Putamen (tissue), 1 donor: Measurements from ENCODE around the gene LGR6.
"Not testable (repeated sequence)": the region's sequence is repeated elsewhere in the genome, so short reads cannot be mapped to it uniquely, and the experiment has no call there.

Experiments
- DNase-seq: peaks from one replicate; pipeline ENCODE4 v3.0.0-alpha.2; 2016; ENCODE audit warnings: low spot score

LGR6 gene

DNA sequence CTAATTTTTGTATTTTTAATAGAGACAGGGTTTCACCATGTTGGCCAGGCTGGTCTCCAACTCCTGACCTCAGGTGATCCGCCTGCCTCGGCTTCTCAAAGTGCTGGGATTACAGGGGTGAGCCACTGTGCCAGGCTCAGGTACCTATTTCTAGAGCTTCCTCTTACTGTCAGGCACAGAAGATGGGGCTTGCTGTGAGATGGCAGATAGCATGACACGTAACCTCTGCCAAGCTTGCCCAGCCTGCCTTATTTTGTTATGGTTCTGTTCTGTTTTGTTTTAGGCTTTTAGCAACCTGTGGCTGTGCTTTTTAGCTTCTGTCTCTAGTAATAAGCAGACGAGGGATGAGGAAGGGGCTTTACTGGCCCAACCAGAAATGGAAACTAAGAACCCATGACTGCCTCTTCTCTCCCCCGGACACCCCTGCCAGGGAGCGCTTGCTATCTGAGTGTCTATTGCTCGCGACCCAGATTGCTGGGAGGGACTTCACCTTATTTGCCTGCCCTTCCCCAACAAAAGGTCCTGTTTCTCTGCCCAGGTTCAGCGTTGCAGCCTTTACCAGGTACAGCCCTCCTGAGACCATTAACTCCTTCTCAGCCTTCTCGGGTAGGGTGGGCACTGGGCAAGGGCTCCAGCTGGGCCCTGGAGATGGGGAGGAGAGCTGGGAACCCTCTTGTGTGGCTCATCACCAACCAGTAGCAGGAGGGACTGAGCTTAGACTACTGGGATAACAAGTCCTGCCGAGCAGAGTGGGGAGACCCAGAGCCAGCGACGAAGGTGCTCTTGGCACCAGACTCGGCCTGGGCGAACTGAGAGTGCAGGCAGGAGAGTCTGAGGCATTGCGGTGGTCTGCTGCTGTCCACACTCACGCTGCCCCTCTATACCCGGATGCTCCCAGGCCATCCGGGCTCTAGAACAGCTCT, 13.5 kb upstream of the LGR6 start:
- DNase-seq = no peak

DNA sequence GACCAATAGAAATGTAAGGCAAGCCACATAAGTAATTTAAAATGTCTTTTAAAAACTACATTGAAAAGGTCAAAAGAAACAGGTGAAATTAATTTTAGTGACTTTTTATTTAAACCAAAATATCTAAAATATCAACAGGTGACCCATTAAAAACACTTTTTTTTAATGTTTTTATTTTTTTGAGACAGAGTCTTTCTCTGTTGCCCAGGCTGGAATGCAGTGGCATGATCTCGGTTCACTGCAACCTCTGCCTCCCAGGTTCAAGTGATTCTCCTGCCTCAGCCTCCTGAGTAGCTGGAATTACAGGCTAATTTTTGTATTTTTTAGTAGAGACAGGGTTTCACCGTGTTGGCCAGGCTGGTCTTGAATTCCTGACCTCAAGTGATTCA, 12.9 kb upstream of the LGR6 start:
- not testable (repeated sequence) for DNase-seq

- DNase-seq = no peak
These were observed 12.0 kb upstream of the LGR6 start for GRCh38 chr1:202181586-202181985.

- DNase-seq = no peak
These were observed 11.3 kb upstream of the LGR6 start for GRCh38 chr1:202182040-202182877.

GRCh38 chr1:202184750-202185460, 8.7 kb upstream of the LGR6 start:
- peak; percentile 78 for DNase-seq

GRCh38 chr1:202186327-202186726, 7.3 kb upstream of the LGR6 start:
- no peak for DNase-seq

GRCh38 chr1:202187041-202187671, 6.4 kb upstream of the LGR6 start:
- peak; percentile 22 for DNase-seq

DNA sequence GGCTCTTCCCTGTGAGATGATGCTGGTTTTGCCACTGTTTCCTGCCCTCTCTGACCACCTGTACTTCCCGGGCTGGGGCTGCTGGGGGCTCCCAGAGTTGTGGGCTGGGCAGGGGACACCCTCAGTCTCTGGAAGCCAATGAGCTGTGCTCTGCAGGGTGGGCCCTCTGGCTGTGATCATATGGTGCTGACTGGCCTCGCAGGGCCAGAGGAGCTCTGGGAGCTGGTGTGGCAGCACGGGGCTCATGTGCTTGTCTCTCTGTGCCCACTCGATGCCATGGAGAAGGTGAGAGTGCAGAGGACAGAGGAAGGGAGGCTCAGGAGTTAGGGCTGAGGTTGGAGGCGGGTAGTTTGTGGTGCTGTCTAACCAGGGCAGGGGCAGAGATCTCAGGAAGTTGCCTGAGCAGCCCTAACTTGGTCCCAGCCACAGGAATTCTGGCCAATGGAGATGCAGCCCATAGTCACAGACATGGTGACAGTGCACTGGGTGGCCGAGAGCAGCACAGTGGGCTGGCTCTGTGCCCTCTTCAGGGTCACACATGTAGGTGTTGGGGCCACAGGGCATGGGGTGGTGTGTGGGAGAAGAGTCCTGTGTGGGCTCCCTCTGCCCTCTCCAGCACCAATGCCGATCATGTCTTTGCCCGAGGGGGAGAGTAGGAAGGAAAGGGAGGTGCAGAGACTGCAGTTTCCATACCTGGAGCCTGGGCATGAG, 5.7 kb upstream of the LGR6 start:
- DNase-seq = no peak

DNA sequence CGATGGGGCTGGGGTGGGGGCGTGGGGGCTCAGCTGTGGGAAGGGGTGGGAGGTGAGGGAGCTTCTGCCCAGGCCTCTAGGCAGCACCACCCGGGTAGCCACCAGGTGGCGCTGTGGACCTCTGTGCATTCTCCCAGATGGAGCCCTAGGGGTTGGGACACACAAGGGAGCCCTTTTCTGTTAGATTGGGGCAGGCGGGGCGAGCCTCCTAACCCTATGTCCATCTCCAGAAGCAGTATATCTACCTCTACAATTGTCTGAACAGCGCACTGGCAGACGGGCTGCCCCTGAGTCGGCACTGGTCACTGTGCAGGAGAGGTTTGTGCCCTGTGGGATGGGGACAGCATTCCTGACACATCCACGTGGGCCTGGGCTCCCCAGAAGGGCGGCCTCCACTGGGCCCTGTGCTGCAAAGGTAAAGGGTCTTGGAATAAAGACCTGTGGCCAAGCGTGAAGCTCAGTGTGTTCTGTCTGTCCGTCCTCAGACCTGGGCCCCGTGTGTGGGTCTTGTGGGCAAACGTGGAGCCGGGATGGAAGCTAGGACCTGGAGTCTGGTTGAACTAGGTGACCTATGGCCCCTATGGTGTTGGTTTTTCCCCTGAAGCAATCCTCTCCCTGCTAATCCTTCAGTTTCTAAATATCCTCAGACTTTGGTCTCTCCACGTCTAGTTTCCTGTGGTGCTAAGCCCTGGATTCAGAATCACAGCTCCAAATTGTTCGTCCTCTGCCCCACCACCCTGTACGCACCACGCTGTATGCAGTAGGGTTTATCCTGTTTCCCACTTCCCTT, 4.4 kb upstream of the LGR6 start:
- peak; percentile 45 for DNase-seq

GRCh38 chr1:202189918-202190715, 3.5 kb upstream of the LGR6 start:
- no peak for DNase-seq

- not testable (repeated sequence) for DNase-seq
These were observed 2.2 kb upstream of the LGR6 start for GRCh38 chr1:202191391-202191790.

GRCh38 chr1:202192770-202193613, 607 bp upstream of the LGR6 start:
- DNase-seq = no peak

- no peak for DNase-seq
These were observed 689 bp downstream of the LGR6 start for GRCh38 chr1:202194328-202194648.

DNA sequence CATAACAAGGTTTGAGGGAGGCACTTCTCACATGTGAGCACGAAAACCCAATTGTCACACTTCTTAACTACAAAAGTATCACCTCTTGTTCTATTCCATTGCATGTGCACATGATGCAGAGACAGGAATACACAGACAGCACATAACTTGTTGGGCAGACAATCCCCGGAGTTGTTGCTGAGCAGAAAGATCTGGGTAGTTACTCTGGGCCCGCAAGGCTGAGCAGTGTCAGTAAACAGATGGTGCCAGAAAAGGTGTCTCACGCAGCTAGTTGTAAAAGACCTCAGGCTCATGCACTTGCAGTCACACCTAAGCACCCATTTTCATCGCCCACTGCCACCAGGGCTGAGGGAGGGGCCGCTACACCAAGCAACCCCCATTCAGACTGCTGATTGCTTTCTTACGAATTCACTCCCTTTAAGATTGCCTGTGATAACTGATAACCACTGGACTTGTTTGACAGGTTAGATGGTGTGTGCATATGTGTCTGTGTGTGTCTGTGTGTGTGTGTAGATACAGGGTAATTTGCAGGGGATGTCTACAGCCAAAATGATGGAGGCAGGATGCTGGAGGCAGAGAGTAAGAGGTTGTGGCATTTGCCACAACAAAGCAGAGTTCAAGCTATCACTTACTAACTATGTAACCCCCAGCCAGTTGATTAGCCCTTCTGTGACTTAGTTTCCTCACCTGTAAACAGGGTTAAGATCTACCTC, 4.2 kb downstream of the LGR6 start:
- DNase-seq = no peak

DNA sequence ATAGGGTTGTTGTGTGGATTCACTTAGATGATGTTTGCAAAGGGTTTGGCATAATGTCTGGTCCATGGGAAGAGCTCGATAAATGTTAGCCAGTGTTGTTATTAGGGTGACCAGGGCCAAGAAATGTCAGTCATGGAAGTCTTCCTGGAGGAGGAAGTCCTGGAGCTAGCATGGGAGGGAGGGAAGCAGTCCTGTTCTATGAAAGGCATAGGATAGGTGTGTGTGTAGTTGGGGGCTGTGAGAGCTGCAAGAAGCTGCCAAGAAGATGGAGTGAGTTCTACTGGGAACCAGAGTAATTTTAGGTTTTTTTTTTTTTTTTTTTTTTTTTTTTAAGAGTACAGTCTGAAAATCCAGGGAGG, 4.7 kb downstream of the LGR6 start:
- DNase-seq = no peak

DNA sequence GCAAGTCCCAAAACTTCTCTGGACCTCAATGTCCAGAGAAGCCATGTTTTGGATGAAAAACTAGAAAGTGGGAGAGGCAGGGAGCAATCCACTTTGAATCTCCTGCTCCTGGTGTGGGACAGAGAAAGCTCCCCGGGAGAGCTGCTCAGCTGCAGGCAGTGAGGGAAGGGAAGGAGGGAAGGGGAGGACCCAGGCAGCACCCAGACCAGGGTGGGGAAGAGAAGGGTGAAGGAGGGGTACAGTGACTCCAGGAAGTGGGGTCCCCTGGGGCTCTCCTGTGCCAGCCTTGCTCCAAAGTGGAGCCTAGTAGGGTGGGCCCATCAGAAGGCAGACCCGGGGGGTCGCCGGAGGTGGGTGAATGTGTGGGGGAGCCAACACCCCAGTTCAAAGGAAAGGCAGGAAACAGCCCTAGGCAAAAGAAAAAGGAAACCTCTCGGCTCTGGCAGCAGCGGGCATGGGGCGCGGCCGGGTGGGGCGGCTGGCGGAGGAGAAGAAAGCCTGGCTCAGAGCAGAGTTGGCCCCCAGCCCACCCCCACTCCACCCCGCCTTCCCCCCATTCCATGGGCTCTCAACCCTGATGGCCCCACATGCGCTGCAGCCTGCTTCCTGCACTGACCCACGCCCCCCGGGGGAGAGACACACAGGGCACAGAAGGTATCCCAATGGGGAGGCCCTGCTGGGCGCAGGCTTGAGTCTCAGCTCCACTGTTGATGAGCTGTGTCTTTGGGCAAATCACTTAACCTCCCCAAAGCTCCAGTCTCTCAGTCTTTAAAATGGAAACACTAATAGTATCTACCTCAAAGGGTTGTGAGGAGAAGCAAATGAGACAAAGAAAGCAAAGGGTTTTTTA, 5.7 kb downstream of the LGR6 start:
- DNase-seq = no peak

- no peak for DNase-seq
These were observed 6.5 kb downstream of the LGR6 start for GRCh38 chr1:202200112-202200548.
